ENCODE data around the gene TP73. TPM values are rescaled to one million over a fixed set of nuclear protein-coding genes. Genes with fewer than 3 reads are reported as not detected.

The TP73 gene
- total and polyA plus RNA-seq, 2 experiments from 2014 or later, result not detected

- TF ChIP-seq EZH2 (IDR thresholded peaks at IDR 0.05; ENCODE audit: insufficient read depth, poor library complexity, severe bottlenecking) (no peak), EZH2phosphoT487 (IDR thresholded peaks at IDR 0.05; ENCODE audit: insufficient read depth, low read depth) (no peak)
- Histone ChIP-seq H3K4me3 (no peak overlapping the region), H3K79me2 (ENCODE audit: insufficient read depth) (no peaks in the 10 kb centered on the region), H3K36me3 (ENCODE audit: low read depth) (no peaks in the 10 kb centered on the region), H3K9me2 (ENCODE audit: insufficient read depth) (no peaks in the 10 kb centered on the region), H4K20me1 (ENCODE audit: insufficient read depth) (no peaks in the 10 kb centered on the region), H3K4me1 (ENCODE audit: insufficient read depth) (no peaks in the 10 kb centered on the region), H3K9ac (no peak overlapping the region), H3K27ac (no peak overlapping the region), H3F3A (ENCODE audit: insufficient read depth) (no peaks in the 10 kb centered on the region), H3K4me2 (ENCODE audit: unreplicated experiment) (no peak overlapping the region), H2AFZ (no peak overlapping the region), H3K27me3 (replicated peaks; ENCODE audit: insufficient read depth) (peaks cover 18% of the 10 kb centered on the region), H3K9me3 (ENCODE audit: low read depth) (no peaks in the 10 kb centered on the region)
- in situ Hi-C loops (cut with MboI), result no loop called here
- DNase-seq, result no peak
- WGBS, 2 experiments (ENCODE audit: low coverage in 1 of 2, low lambda C conversion rate in 2 of 2, missing lambda C conversion rate in 2 of 2), result 77 to 80% methylated on average over 21 to 22 of the region's 22 CpGs
Observed at GRCh38 chr1:3609016-3609768, 43.1 kb upstream of the TP73 start.

- no peak for TF ChIP-seq EZH2 (IDR thresholded peaks at IDR 0.05; ENCODE audit: insufficient read depth, poor library complexity, severe bottlenecking)
- TF ChIP-seq EZH2phosphoT487 (IDR thresholded peaks at IDR 0.05; ENCODE audit: insufficient read depth, low read depth), result no peak
Observed at GRCh38 chr1:3609769-3610526, 42.4 kb upstream of the TP73 start.

GRCh38 chr1:3610527-3611169 is 41.7 kb upstream of the TP73 start:
- WGBS, 2 experiments (ENCODE audit: low coverage in 1 of 2, low lambda C conversion rate in 2 of 2, missing lambda C conversion rate in 2 of 2), result 2 to 4% methylated on average over 18 to 24 of the region's 27 CpGs
- Histone ChIP-seq H3K9ac (no peak overlapping the region), H3K79me2 (ENCODE audit: insufficient read depth) (no peaks in the 10 kb centered on the region), H3K9me3 (ENCODE audit: low read depth) (no peaks in the 10 kb centered on the region), H3K27me3 (replicated peaks; ENCODE audit: insufficient read depth) (peaks cover 18% of the 10 kb centered on the region), H3K4me2 (ENCODE audit: unreplicated experiment) (no peak overlapping the region), H3K4me3 (no peak overlapping the region), H3K9me2 (ENCODE audit: insufficient read depth) (no peaks in the 10 kb centered on the region), H3F3A (ENCODE audit: insufficient read depth) (no peaks in the 10 kb centered on the region), H4K20me1 (ENCODE audit: insufficient read depth) (no peaks in the 10 kb centered on the region), H2AFZ (no peak overlapping the region), H3K27ac (no peak overlapping the region), H3K36me3 (ENCODE audit: low read depth) (no peaks in the 10 kb centered on the region), H3K4me1 (ENCODE audit: insufficient read depth) (no peaks in the 10 kb centered on the region)
- in situ Hi-C loops (cut with MboI), result no loop called here
- no peak for TF ChIP-seq EZH2phosphoT487 (IDR thresholded peaks at IDR 0.05; ENCODE audit: insufficient read depth, low read depth)
- no peak for TF ChIP-seq EZH2 (IDR thresholded peaks at IDR 0.05; ENCODE audit: insufficient read depth, poor library complexity, severe bottlenecking)
- peak; percentile 35 for DNase-seq

More at GRCh38 chr1:3609769-3610526, 42.4 kb upstream of the TP73 start:
- 53 to 70% methylated on average over 20 to 22 of the region's 24 CpGs for WGBS, 2 experiments (ENCODE audit: low coverage in 1 of 2, low lambda C conversion rate in 2 of 2, missing lambda C conversion rate in 2 of 2)
- no peak overlapping the region for H3K9ac ChIP-seq
- no peaks in the 10 kb centered on the region for H3F3A ChIP-seq (ENCODE audit: insufficient read depth)
- no peaks in the 10 kb centered on the region for H3K79me2 ChIP-seq (ENCODE audit: insufficient read depth)
- H3K9me2 ChIP-seq (ENCODE audit: insufficient read depth), result no peaks in the 10 kb centered on the region
- no peak for DNase-seq
- in situ Hi-C loops (cut with MboI), result no loop called here
- H4K20me1 ChIP-seq (ENCODE audit: insufficient read depth), result no peaks in the 10 kb centered on the region
- H3K27ac ChIP-seq, result no peak overlapping the region
- H3K9me3 ChIP-seq (ENCODE audit: low read depth), result no peaks in the 10 kb centered on the region
- H3K36me3 ChIP-seq (ENCODE audit: low read depth), result no peaks in the 10 kb centered on the region
- H3K27me3 ChIP-seq (replicated peaks; ENCODE audit: insufficient read depth), result peaks cover 18% of the 10 kb centered on the region
- H3K4me3 ChIP-seq, result no peak overlapping the region
- H3K4me2 ChIP-seq (ENCODE audit: unreplicated experiment), result no peak overlapping the region
- no peaks in the 10 kb centered on the region for H3K4me1 ChIP-seq (ENCODE audit: insufficient read depth)
- no peak overlapping the region for H2AFZ ChIP-seq

GRCh38 chr1:3611170-3612019 is 40.9 kb upstream of the TP73 start, which contains the start of gene MEGF6:
Gene MEGF6 (minus strand): TSS chr1:3611508. CDS start chr1:3611268, 240 bp downstream.
- Histone ChIP-seq H3K9me2 (ENCODE audit: insufficient read depth) (no peaks in the 10 kb centered on the region), H3K27ac (no peak within 1 kb of the TSS), H3K36me3 (ENCODE audit: low read depth) (no peaks in the 10 kb centered on the region), H3K4me1 (ENCODE audit: insufficient read depth) (no peaks in the 10 kb centered on the region), H3K9me3 (ENCODE audit: low read depth) (no peaks in the 10 kb centered on the region), H2AFZ (no peak within 1 kb of the TSS), H3K4me3 (no peak within 1 kb of the TSS), H3K79me2 (ENCODE audit: insufficient read depth) (no peaks in the 10 kb centered on the region), H4K20me1 (ENCODE audit: insufficient read depth) (no peaks in the 10 kb centered on the region), H3K27me3 (replicated peaks; ENCODE audit: insufficient read depth) (peaks cover 18% of the 10 kb centered on the region), H3K9ac (no peak within 1 kb of the TSS), H3F3A (ENCODE audit: insufficient read depth) (no peaks in the 10 kb centered on the region), H3K4me2 (ENCODE audit: unreplicated experiment) (no peak within 1 kb of the TSS)
- no peak for TF ChIP-seq EZH2 (IDR thresholded peaks at IDR 0.05; ENCODE audit: insufficient read depth, poor library complexity, severe bottlenecking)
- TF ChIP-seq EZH2phosphoT487 (IDR thresholded peaks at IDR 0.05; ENCODE audit: insufficient read depth, low read depth), result no peak
- DNase-seq, result peak; percentile 46
- in situ Hi-C loops (cut with MboI), result no loop called here
- 2 to 4% methylated on average over 54 to 57 of the region's 87 CpGs for WGBS, 2 experiments (ENCODE audit: low coverage in 1 of 2, low lambda C conversion rate in 2 of 2, missing lambda C conversion rate in 2 of 2)

Measured in GM23248 (cell line).